Measurements from ENCODE around the gene RPTOR. TPM values are rescaled to one million over a fixed set of nuclear protein-coding genes. Genes with fewer than 3 reads are reported as not detected.

The RPTOR gene
- total RNA-seq, 1 experiment from 2014 or later: 66.7 TPM

DNA sequence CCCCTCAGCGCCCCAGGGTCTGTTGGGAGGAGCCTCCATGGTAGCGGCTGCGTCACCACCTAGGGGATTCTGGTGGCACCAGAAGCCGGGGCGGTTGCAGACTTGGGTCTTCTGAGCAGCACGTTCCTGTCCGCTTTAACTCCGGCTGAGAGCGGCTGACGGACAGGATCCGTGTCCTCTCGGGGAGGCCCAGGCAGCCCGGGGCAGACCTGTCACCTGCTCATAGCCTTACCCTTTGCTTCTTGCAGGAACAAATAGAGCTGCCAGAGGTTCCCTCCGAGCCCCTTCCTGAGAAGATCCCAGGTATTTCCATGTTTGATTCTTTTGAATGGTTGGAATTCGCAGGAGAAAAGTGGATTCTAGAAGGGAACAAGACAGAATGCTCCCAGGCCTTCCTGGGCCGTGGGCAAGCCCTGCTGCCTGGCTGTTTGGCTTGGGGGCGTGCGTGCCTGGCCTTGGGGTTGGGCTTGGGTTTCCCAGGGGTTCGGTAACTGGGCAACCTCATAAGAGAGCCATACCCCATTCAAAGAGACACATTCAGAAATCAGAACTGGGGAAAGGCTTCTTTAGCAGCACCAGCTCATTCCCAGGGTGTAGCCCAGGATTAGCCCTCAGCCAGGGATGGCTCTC lies 453.6 kb downstream of the RPTOR start:
- ChIA-PET CTCF (no interaction called here), POLR2A (no interaction called here)
- H3K9me3 Mint-ChIP-seq (ENCODE audit: unreplicated experiment): no peaks in the 10 kb centered on the region
- no TSS peak for BruUV-seq (replicated peaks)
- H3K4me1 Mint-ChIP-seq (ENCODE audit: low read depth, unreplicated experiment): no peaks in the 10 kb centered on the region
- peaks cover 6% of the 10 kb centered on the region for H3K27me3 Mint-ChIP-seq (ENCODE audit: insufficient read depth, unreplicated experiment)
- Histone ChIP-seq H3K4me3 (ENCODE audit: low read depth, low read length) (no peak overlapping the region), H3K4me1 (no peaks in the 10 kb centered on the region), H3K9me3 (no peaks in the 10 kb centered on the region), H3K36me3 (ENCODE audit: control insufficient read depth, insufficient read depth, low read length) (no peaks in the 10 kb centered on the region), H3K27me3 (replicated peaks; ENCODE audit: control insufficient read depth, insufficient read depth, low read length) (no peaks in the 10 kb centered on the region)
- H3K27ac Mint-ChIP-seq (ENCODE audit: unreplicated experiment): no peak overlapping the region
- no peak for DNase-seq
- intact Hi-C loops (cut with micrococcal nuclease; ENCODE audit: unreplicated experiment): no loop called here
- TF ChIP-seq, protein P1, sequence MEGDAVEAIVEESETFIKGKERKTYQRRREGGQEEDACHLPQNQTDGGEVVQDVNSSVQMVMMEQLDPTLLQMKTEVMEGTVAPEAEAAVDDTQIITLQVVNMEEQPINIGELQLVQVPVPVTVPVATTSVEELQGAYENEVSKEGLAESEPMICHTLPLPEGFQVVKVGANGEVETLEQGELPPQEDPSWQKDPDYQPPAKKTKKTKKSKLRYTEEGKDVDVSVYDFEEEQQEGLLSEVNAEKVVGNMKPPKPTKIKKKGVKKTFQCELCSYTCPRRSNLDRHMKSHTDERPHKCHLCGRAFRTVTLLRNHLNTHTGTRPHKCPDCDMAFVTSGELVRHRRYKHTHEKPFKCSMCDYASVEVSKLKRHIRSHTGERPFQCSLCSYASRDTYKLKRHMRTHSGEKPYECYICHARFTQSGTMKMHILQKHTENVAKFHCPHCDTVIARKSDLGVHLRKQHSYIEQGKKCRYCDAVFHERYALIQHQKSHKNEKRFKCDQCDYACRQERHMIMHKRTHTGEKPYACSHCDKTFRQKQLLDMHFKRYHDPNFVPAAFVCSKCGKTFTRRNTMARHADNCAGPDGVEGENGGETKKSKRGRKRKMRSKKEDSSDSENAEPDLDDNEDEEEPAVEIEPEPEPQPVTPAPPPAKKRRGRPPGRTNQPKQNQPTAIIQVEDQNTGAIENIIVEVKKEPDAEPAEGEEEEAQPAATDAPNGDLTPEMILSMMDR (IDR thresholded peaks at IDR 0.05; ENCODE audit: insufficient read depth in 1 of 2, low read depth in 1 of 2, low read length in 1 of 2, severe bottlenecking in 1 of 2, unreplicated experiment in 1 of 2): no peak
- peaks cover 7% of the 10 kb centered on the region for H3K36me3 Mint-ChIP-seq (ENCODE audit: insufficient read depth, unreplicated experiment)
- no peak overlapping the region for H3K4me3 Mint-ChIP-seq (ENCODE audit: unreplicated experiment)

DNA sequence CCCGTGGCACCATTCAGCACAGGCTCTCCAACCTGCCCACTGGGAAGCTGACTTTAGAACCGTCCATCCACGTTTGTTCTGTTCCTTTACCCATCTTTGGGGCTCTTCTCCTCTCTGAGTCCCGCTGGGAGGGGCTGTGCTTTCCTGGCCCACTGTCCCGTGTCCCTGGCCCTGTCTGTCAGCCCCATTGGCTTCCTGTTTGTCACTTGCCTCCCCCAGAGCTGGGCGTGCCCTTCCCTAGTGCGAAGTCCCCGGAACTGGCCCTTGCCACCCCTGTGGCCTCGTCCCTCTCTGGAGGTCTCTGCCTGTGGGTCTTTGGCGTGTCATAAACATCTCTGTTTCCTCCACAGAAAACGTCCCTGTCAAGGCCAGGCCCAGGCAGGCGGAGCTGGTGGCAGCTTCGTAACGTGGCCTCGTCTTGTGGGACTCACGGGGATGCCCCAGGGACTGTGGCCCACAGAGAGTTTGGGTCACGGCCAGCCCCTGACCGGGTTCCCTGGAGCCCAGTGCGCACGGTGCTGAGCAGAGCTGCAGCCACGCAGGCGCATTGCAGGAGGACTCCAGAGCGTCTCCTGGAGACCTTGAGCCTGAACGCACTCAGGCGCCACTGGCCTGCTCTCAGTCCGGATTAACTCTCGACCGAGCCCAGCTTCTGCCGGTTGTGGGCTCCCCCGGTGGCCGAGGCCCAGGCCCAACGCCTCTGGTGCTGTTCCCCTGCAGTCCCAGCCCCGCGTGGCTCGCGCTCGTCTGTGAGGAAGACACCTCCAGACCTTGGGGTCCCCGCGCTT lies 454.3 kb downstream of the RPTOR start:
- Mint-ChIP-seq H3K27me3 (ENCODE audit: insufficient read depth, unreplicated experiment) (peaks cover 11% of the 10 kb centered on the region), H3K4me3 (ENCODE audit: unreplicated experiment) (no peak overlapping the region), H3K4me1 (ENCODE audit: low read depth, unreplicated experiment) (no peaks in the 10 kb centered on the region), H3K9me3 (ENCODE audit: unreplicated experiment) (no peaks in the 10 kb centered on the region), H3K27ac (ENCODE audit: unreplicated experiment) (no peak overlapping the region), H3K36me3 (ENCODE audit: insufficient read depth, unreplicated experiment) (peaks cover 13% of the 10 kb centered on the region)
- ChIA-PET POLR2A (no interaction called here), CTCF (no interaction called here)
- TF ChIP-seq, protein P1 (IDR thresholded peaks at IDR 0.05; ENCODE audit: insufficient read depth in 1 of 2, low read depth in 1 of 2, low read length in 1 of 2, severe bottlenecking in 1 of 2, unreplicated experiment in 1 of 2): no peak
- intact Hi-C loops (cut with micrococcal nuclease; ENCODE audit: unreplicated experiment): no loop called here
- BruUV-seq (replicated peaks): no TSS peak
- H3K36me3 ChIP-seq (ENCODE audit: control insufficient read depth, insufficient read depth, low read length): no peaks in the 10 kb centered on the region
- H3K9me3 ChIP-seq: no peaks in the 10 kb centered on the region
- peaks cover 3% of the 10 kb centered on the region; the same call in 1 of the 2 replicates for H3K27me3 ChIP-seq (replicated peaks; ENCODE audit: control insufficient read depth, insufficient read depth, low read length)
- no peaks in the 10 kb centered on the region for H3K4me1 ChIP-seq
- no peak for DNase-seq
- no peak overlapping the region for H3K4me3 ChIP-seq (ENCODE audit: low read depth, low read length)

DNA sequence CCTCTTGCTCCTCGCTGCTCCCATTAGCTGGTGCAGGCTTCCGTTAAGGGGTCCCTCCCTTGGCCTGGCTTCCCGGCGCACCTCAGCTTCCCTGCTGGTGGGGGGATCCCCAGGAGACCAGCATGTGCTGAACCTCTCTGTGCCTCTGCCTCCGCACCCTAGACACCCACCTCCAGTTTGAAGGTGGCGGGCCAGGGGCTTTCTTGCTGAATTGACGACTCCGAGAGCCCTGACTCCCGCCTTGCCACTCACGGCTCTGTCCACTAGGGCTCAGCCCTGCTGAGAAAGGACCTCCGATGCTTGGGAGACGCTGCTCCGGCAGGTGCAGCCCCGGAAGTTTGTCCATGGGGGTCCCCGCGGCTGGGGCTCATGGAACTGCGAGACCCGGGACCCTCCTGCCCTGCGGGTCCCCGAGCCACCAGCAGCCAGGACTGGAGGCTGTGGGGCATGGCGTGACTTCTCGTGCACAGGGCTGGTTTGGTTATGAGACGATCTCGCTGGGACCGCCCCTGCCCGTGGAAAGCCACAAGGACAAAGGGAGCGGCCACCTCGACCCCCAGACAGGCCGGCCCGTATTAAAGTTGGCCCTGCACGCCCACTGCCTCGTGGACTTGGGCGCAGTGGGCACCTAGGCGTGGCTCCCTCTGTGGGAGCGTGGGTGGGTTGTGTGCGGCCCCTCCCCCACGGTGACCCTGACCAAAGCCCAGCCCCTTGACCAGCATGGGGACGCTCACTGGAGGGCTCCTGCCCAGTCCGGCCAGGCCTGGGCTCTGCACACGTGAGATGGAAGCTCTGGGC lies 455.1 kb downstream of the RPTOR start:
- no TSS peak for BruUV-seq (replicated peaks)
- CTCF ChIA-PET: no interaction called here
- H3K27ac Mint-ChIP-seq (ENCODE audit: unreplicated experiment): no peak overlapping the region
- H3K27me3 Mint-ChIP-seq (ENCODE audit: insufficient read depth, unreplicated experiment): peaks cover 14% of the 10 kb centered on the region
- TF ChIP-seq, protein P1 (IDR thresholded peaks at IDR 0.05; ENCODE audit: insufficient read depth in 1 of 2, low read depth in 1 of 2, low read length in 1 of 2, severe bottlenecking in 1 of 2, unreplicated experiment in 1 of 2): no peak
- H3K4me1 Mint-ChIP-seq (ENCODE audit: low read depth, unreplicated experiment): no peaks in the 10 kb centered on the region
- no peak overlapping the region for H3K4me3 ChIP-seq (ENCODE audit: low read depth, low read length)
- 0 out of 2 replicates have a peak, but pooled peaks cover 5% of the 10 kb centered on the region for H3K4me1 ChIP-seq
- intact Hi-C loops (cut with micrococcal nuclease; ENCODE audit: unreplicated experiment): no loop called here
- peaks cover 4% of the 10 kb centered on the region for H3K27me3 ChIP-seq (replicated peaks; ENCODE audit: control insufficient read depth, insufficient read depth, low read length)
- H3K9me3 Mint-ChIP-seq (ENCODE audit: unreplicated experiment): no peaks in the 10 kb centered on the region
- H3K4me3 Mint-ChIP-seq (ENCODE audit: unreplicated experiment): no peak overlapping the region
- no peaks in the 10 kb centered on the region for H3K36me3 ChIP-seq (ENCODE audit: control insufficient read depth, insufficient read depth, low read length)
- no peak for DNase-seq
- H3K9me3 ChIP-seq: no peaks in the 10 kb centered on the region
- peaks cover 17% of the 10 kb centered on the region for H3K36me3 Mint-ChIP-seq (ENCODE audit: insufficient read depth, unreplicated experiment)
- POLR2A ChIA-PET: no interaction called here
